MM.1S (cell line): ENCODE data around the gene MAGOH.

Experiments
- DNase-seq: peaks from one replicate; pipeline ENCODE4 v3.0.0-alpha.2; 2015
- H2AFZ ChIP-seq: fragments of 300-600 bp; sonication (generic); 2 replicates; pipeline ENCODE4 v1.6.0; 2016; ENCODE audit warnings: antibody characterized with exemption, low read length
- H3F3A ChIP-seq: fragments of 300-600 bp; sonication (generic); 2 replicates; pipeline ENCODE4 v1.6.1; 2016; ENCODE audit warnings: mild to moderate bottlenecking, antibody characterized with exemption, low read length, moderate library complexity, mixed read lengths; ENCODE audit not compliant: insufficient read depth
- H3K27ac ChIP-seq: fragments of 300-600 bp; sonication (generic); 2 replicates; pipeline ENCODE4 v1.5.1; 2016; ENCODE audit warnings: mild to moderate bottlenecking, low read length
- H3K27me3 ChIP-seq: fragments of 300-600 bp; sonication (generic); replicated peaks from 2 replicates; pipeline ENCODE4 v1.6.0; 2016; ENCODE audit warnings: low read length; ENCODE audit not compliant: insufficient read depth
- H3K36me3 ChIP-seq: fragments of 300-600 bp; sonication (generic); replicated peaks from 2 replicates; pipeline ENCODE4 v1.6.1; 2016; ENCODE audit warnings: mild to moderate bottlenecking, low read length, mixed read lengths; ENCODE audit not compliant: insufficient read depth
- H3K4me1 ChIP-seq: fragments of 300-600 bp; sonication (generic); 2 replicates; pipeline ENCODE4 v1.6.1; 2016; ENCODE audit warnings: low read length, mixed read lengths
- H3K4me2 ChIP-seq: fragments of 300-600 bp; sonication (generic); 2 replicates; pipeline ENCODE4 v1.6.0; 2016; ENCODE audit warnings: low read depth, low read length
- H3K4me3 ChIP-seq: fragments of 300-600 bp; sonication (generic); 2 replicates; pipeline ENCODE4 v1.5.1; 2016; ENCODE audit warnings: low read length, mixed read lengths
- H3K79me2 ChIP-seq: fragments of 300-600 bp; sonication (generic); 2 replicates; pipeline ENCODE4 v1.6.1; 2016; ENCODE audit warnings: mixed run types, low read length, mixed read lengths
- H3K9ac ChIP-seq: fragments of 300-600 bp; sonication (generic); 2 replicates; pipeline ENCODE4 v1.6.1; 2016; ENCODE audit warnings: low read length, mixed read lengths
- H3K9me2 ChIP-seq: fragments of 300-600 bp; sonication (generic); replicated peaks from 2 replicates; pipeline ENCODE4 v1.6.1; 2016; ENCODE audit warnings: mild to moderate bottlenecking, low read length, mixed read lengths; ENCODE audit not compliant: insufficient read depth
- H3K9me3 ChIP-seq: fragments of 300-600 bp; sonication (generic); replicated peaks from 2 replicates; pipeline ENCODE4 v1.6.1; 2016; ENCODE audit warnings: mild to moderate bottlenecking, low read length, mixed read lengths; ENCODE audit not compliant: insufficient read depth
- H4K20me1 ChIP-seq: fragments of 300-600 bp; sonication (generic); 2 replicates; pipeline ENCODE4 v1.6.1; 2016; ENCODE audit warnings: mild to moderate bottlenecking, low read length, moderate library complexity, mixed read lengths; ENCODE audit not compliant: insufficient read depth
- EZH2 ChIP-seq: fragments of 300-600 bp; sonication (generic); optimal IDR thresholded peaks from 2 replicates; pipeline ENCODE3; 2017; ENCODE audit warnings: low read depth, mild to moderate bottlenecking, antibody characterized with exemption, low read length, mixed read lengths
- EZH2phosphoT487 ChIP-seq: fragments of 300-600 bp; sonication (generic); IDR thresholded peaks from 2 replicates; pipeline ENCODE4 v1.6.1; 2018; ENCODE audit warnings: antibody characterized with exemption, low read length
- TF ChIP-seq, protein P1 (sequence below): fragments of 300-600 bp; sonication (generic); IDR thresholded peaks from 2 replicates; pipeline ENCODE4 v1.5.1; 2016; ENCODE audit warnings: antibody characterized with exemption, low read length, mixed read lengths

Gene MAGOH

DNA sequence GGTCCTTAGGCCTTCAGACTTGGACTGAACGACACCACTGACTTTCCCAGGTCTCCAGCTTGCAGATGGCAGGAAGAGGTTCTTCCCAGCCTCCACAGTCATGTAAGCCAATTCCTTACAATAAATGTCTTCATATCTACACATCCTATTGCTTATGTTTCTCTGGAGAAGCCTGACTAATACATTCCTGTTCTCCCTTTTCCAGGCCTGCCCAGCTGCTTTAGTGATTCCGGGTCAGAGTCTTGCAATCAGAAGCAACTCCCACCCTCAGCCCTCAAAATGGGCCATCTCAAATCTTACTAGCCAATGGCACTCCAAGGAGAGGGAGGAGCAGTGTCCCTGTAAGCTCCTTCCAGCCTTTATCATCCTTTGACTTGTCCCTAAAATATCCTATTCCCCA, 58.1 kb downstream of the MAGOH start:
- Histone ChIP-seq H3K4me2 (no peak overlapping the region), H3K27ac (no peak overlapping the region), H3K36me3 (no peaks in the 10 kb centered on the region), H3F3A (no peaks in the 10 kb centered on the region), H3K27me3 (peaks cover 7% of the 10 kb centered on the region; the same call in 1 of the 2 replicates), H2AFZ (no peak overlapping the region), H3K79me2 (no peaks in the 10 kb centered on the region), H4K20me1 (no peaks in the 10 kb centered on the region), H3K9me3 (no peaks in the 10 kb centered on the region), H3K4me3 (no peak overlapping the region), H3K4me1 (no peaks in the 10 kb centered on the region), H3K9me2 (no peaks in the 10 kb centered on the region), H3K9ac (no peak overlapping the region)
- DNase-seq, result no peak
- TF ChIP-seq, protein P1, sequence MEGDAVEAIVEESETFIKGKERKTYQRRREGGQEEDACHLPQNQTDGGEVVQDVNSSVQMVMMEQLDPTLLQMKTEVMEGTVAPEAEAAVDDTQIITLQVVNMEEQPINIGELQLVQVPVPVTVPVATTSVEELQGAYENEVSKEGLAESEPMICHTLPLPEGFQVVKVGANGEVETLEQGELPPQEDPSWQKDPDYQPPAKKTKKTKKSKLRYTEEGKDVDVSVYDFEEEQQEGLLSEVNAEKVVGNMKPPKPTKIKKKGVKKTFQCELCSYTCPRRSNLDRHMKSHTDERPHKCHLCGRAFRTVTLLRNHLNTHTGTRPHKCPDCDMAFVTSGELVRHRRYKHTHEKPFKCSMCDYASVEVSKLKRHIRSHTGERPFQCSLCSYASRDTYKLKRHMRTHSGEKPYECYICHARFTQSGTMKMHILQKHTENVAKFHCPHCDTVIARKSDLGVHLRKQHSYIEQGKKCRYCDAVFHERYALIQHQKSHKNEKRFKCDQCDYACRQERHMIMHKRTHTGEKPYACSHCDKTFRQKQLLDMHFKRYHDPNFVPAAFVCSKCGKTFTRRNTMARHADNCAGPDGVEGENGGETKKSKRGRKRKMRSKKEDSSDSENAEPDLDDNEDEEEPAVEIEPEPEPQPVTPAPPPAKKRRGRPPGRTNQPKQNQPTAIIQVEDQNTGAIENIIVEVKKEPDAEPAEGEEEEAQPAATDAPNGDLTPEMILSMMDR, result no peak
- TF ChIP-seq EZH2 (no peak), EZH2phosphoT487 (no peak)
